AG04450 (cell line): ENCODE results near the gene SLC25A3. TPM values are rescaled to one million over a fixed set of nuclear protein-coding genes. Genes with fewer than 3 reads are reported as not detected.
"Not testable (repeated sequence)": the region's sequence is repeated elsewhere in the genome, so short reads cannot be mapped to it uniquely, and the experiment has no call there.

Source experiments
- CTCF ChIA-PET: fragments of 300-600, 350-600 bp; formaldehyde crosslinking; extraction: SDS; loops from one replicate; lab custom pipeline; 2022; ENCODE audit warnings: antibody characterized with exemption, inconsistent platforms; lab: Charles Lee
- POLR2A ChIA-PET: fragments of 350-600 bp; formaldehyde crosslinking; extraction: SDS; loops from one replicate; lab custom pipeline; 2021; ENCODE audit warnings: antibody characterized with exemption, inconsistent platforms; lab: Yijun Ruan, JAX
- DNase-seq: peaks from one replicate; pipeline ENCODE4 v3.0.0-alpha.2; 2011; ENCODE audit warnings: low read depth, low spot score
- H3K27ac ChIP-seq: one replicate; pipeline ENCODE4 v1.5.1; 2012; ENCODE audit warnings: low read depth, low read length, control low read depth
- H3K27me3 ChIP-seq: one replicate; pipeline ENCODE4 v1.6.0; 2012; ENCODE audit warnings: low read length; ENCODE audit not compliant: control insufficient read depth, insufficient read depth
- H3K4me3 ChIP-seq: 2 replicates; pipeline ENCODE4 v1.5.1; 2011; ENCODE audit warnings: mild to moderate bottlenecking, low read depth, low read length, control low read depth
- H3K9me3 ChIP-seq: 2 replicates; pipeline ENCODE4 v1.5.1; 2012; ENCODE audit warnings: low read length; ENCODE audit not compliant: control insufficient read depth, insufficient read depth
- CTCF ChIP-seq: IDR thresholded peaks from 2 replicates; pipeline ENCODE4 v1.5.1; 2011; ENCODE audit warnings: low read depth, low read length, control low read depth, inconsistent platforms
- polyA plus RNA-seq: library from polyadenylated mRNA; depleted of rRNA; stranded (reverse); fragments of >200 nt; gene quantifications from 2 replicates; pipeline ENCODE4 v1.2.3, GENCODE V29; 2011

The SLC25A3 gene
- polyA plus RNA-seq, 1 experiment: 1,138 TPM

GRCh38 chr12:98551787-98552186 lies 41.7 kb upstream of the SLC25A3 start:
- no peak for DNase-seq
- CTCF ChIA-PET: interaction anchor here (5.0 to 6.4 kb wide), 2 partner anchors 15 to 19 kb away, joined by 25 to 58 read pairs; no protein-coding TSS in a partner anchor
- no peak overlapping the region for H3K27ac ChIP-seq

GRCh38 chr12:98558097-98558496 lies 35.4 kb upstream of the SLC25A3 start:
- not testable (repeated sequence) for DNase-seq, H3K27me3 ChIP-seq, H3K27ac ChIP-seq, H3K4me3 ChIP-seq, H3K9me3 ChIP-seq
- ChIA-PET CTCF (interaction anchor here (4.5 kb wide), 1 partner anchor 9 kb away, joined by 25 read pairs; no protein-coding TSS in a partner anchor), POLR2A (interaction anchor here (0.7 kb wide), 1 partner anchor 134 kb away, joined by 3 read pairs; no protein-coding TSS in a partner anchor)

More at GRCh38 chr12:98551787-98552186, 41.7 kb upstream of the SLC25A3 start:
- POLR2A ChIA-PET: interaction anchor here (0.6 kb wide), 1 partner anchor 41 kb away, joined by 3 read pairs; no protein-coding TSS in a partner anchor
- no peak for TF ChIP-seq CTCF
- H3K27me3 ChIP-seq: no peaks in the 10 kb centered on the region
- H3K4me3 ChIP-seq: no peak overlapping the region
- H3K9me3 ChIP-seq: no peaks in the 10 kb centered on the region

- POLR2A ChIA-PET: no interaction called here
- no peaks in the 10 kb centered on the region for H3K27me3 ChIP-seq
- DNase-seq: no peak
- no peak for TF ChIP-seq CTCF
- CTCF ChIA-PET: interaction anchor here (0.6 kb wide), 1 partner anchor 110 kb away, joined by 3 read pairs; no protein-coding TSS in a partner anchor
- no peak overlapping the region for H3K27ac ChIP-seq
- no peak overlapping the region for H3K4me3 ChIP-seq
- H3K9me3 ChIP-seq: no peaks in the 10 kb centered on the region
Observed at GRCh38 chr12:98559666-98560065, 33.8 kb upstream of the SLC25A3 start.

GRCh38 chr12:98561846-98562245 lies 31.6 kb upstream of the SLC25A3 start:
- Histone ChIP-seq H3K27ac (no peak overlapping the region), H3K9me3 (no peaks in the 10 kb centered on the region), H3K4me3 (no peak overlapping the region), H3K27me3 (no peaks in the 10 kb centered on the region)
- TF ChIP-seq CTCF: no peak
- DNase-seq: no peak
- ChIA-PET POLR2A (no interaction called here), CTCF (interaction anchor here (0.7 kb wide), 1 partner anchor 92 kb away, joined by 3 read pairs; no protein-coding TSS in a partner anchor)

- CTCF ChIA-PET: interaction anchor here (0.7 kb wide), 1 partner anchor 82 kb away, joined by 3 read pairs; no protein-coding TSS in a partner anchor
- Histone ChIP-seq H3K27ac (no peak overlapping the region), H3K27me3 (no peaks in the 10 kb centered on the region), H3K9me3 (no peaks in the 10 kb centered on the region), H3K4me3 (no peak overlapping the region)
- TF ChIP-seq CTCF: peak; percentile 41
- POLR2A ChIA-PET: interaction anchor here (0.7 kb wide), 1 partner anchor 21 kb away, joined by 4 read pairs; the partner anchor contains the start of gene SLC25A3
- DNase-seq: no peak
Observed at GRCh38 chr12:98572010-98572409, 21.5 kb upstream of the SLC25A3 start.
